Spleen (tissue), 11 donors: ENCODE data around the gene TRPT1. TPM values are rescaled to one million over a fixed set of nuclear protein-coding genes. Genes with fewer than 3 reads are reported as not detected.
A peak's percentile ranks its signal among the peaks of the same experiment; 100 is the strongest.

Experiments used
- DNase-seq: peaks from one replicate; pipeline ENCODE4 v3.0.0-alpha.2; 2020
- H3K27ac ChIP-seq, 8 donors: fragments of 200-600 bp; sonication (generic) in 7 of 8; 1 replicate in 4 of 8; 2 replicates in 4 of 8; pipeline versions ENCODE4 v1.5.0 to v1.8.0; 2016 to 2021; ENCODE audit warnings: inconsistent platforms in 4 of 8, mild to moderate bottlenecking in 4 of 8, moderate library complexity in 1 of 8
- H3K27me3 ChIP-seq, 7 donors: fragments of 200-600 bp; sonication (generic) in 6 of 7; replicated peaks in 1 of 7; 1 replicate in 4 of 7; 2 replicates in 3 of 7; pipeline versions ENCODE4 v1.5.0 to v1.8.0; 2016 to 2021; ENCODE audit warnings: inconsistent platforms in 3 of 7, mild to moderate bottlenecking in 1 of 7
- H3K36me3 ChIP-seq, 6 donors: fragments of 200-600 bp; sonication (generic) in 5 of 6; 1 replicate in 4 of 6; 2 replicates in 2 of 6; pipeline versions ENCODE4 v1.5.0 to v1.8.0; 2016 to 2021; ENCODE audit warnings: inconsistent platforms in 2 of 6
- H3K4me1 ChIP-seq, 6 donors: fragments of 200-600 bp; sonication (generic) in 5 of 6; 1 replicate in 3 of 6; 2 replicates in 3 of 6; pipeline versions ENCODE4 v1.5.0 to v1.8.0; 2016 to 2021; ENCODE audit warnings: inconsistent platforms in 3 of 6
- H3K4me3 ChIP-seq, 8 donors: fragments of 200-600 bp; sonication (generic) in 7 of 8; 1 replicate in 4 of 8; 2 replicates in 4 of 8; pipeline versions ENCODE4 v1.5.0 to v1.8.0; 2016 to 2021; ENCODE audit warnings: inconsistent platforms in 4 of 8, mild to moderate bottlenecking in 4 of 8, moderate library complexity in 2 of 8
- H3K9me3 ChIP-seq, 8 donors: fragments of 200-600 bp; sonication (generic) in 7 of 8; 1 replicate in 4 of 8; 2 replicates in 4 of 8; pipeline versions ENCODE4 v1.5.0 to v1.8.0; 2016 to 2021; ENCODE audit warnings: inconsistent platforms in 4 of 8
- CTCF ChIP-seq, 11 experiments: fragments of 200-600 bp in 7 of 11; fragments of 450-650 bp in 4 of 11; sonication (generic) in 4 of 11; IDR thresholded peaks in 8 of 11; conservative IDR thresholded peaks in 3 of 11; 1 replicate in 7 of 11; 2 replicates in 4 of 11; pipeline versions ENCODE4 v1.4.0 to v1.8.0; 2016 to 2021; ENCODE audit warnings: antibody characterized with exemption in 11 of 11, inconsistent platforms in 4 of 11, mild to moderate bottlenecking in 1 of 11
- POLR2A ChIP-seq, 3 donors: fragments of 450-650 bp; IDR thresholded peaks; one replicate each; pipeline ENCODE4 v1.5.1; 2017; ENCODE audit warnings: antibody characterized with exemption in 3 of 3, mild to moderate bottlenecking in 1 of 3
- POLR2AphosphoS5 ChIP-seq, 3 donors: sonication (generic); formaldehyde crosslinking; IDR thresholded peaks; one replicate each; pipeline ENCODE4 v1.5.1; 2017; ENCODE audit warnings: antibody characterized with exemption in 3 of 3
- WGBS, 5 donors: extraction: QIAGEN DNeasy Blood & Tissue Kit in 3 of 5; methylation state at CpG; one replicate each; pipeline versions ENCODE4 v1.1.5 to v1.1.7; 2013 to 2018; 5-methylcytosine and 5-hydroxymethylcytosine counted together
- intact Hi-C: fragments of 100-400 bp; cut with DNase I; formaldehyde crosslinking; loops from one replicate; pipeline ENCODE4 v1.15.0; 2023; ENCODE audit warnings: low total_unique reads
- polyA plus RNA-seq, 3 donors: library from polyadenylated mRNA; stranded (reverse); fragments of 200-250 nt; gene quantifications; one replicate each; pipeline ENCODE4 v1.2.1, GENCODE V29; 2013
- total RNA-seq, 7 donors: library from RNA; depleted of rRNA in 3 of 7; stranded (reverse); fragments of >200 nt in 3 of 7; fragmentation: NEBNext Ultra II Directional in 4 of 7; extraction: Animal tissue kit (Norgen Biotek cat#: 25700) in 4 of 7; gene quantifications; one replicate each; pipeline versions ENCODE4 v1.1.0 to v1.2.1, GENCODE V29; 2016 to 2021
- donor health status: healthy with polysubstance abuse.
- donor health status: DM: no; HTN: no; CAD: no; lungs with moderate emphysema.
- donor health status: DM: no; HTN: no; CAD: no.
- donor health status: Bipolar disorder and iron deficiency.
- donor health status: healthy.
- donor health status: DM: no; HTN: no; CAD: no.
- donor health status: DM: yes; HTN: yes; CAD: no.

TRPT1 gene
- total and polyA plus RNA-seq, 10 donors = 34.2 to 74.0 (median 46.4) TPM

GRCh38 chr11:64233913-64234586 lies 8.1 kb upstream of the TRPT1 start, which contains the start of gene VEGFB:
TSS of gene VEGFB (plus strand) at chr11:64234584. CDS start at chr11:64234834, 250 bp downstream.
- WGBS, 5 donors = 7 to 19% (median 12%) methylated on average over 19 to 60 of the region's 62 CpGs
- H3K27me3 ChIP-seq = no peaks in the 10 kb centered on the region
- H3K9me3 ChIP-seq = no peaks in the 10 kb centered on the region
- H3K36me3 ChIP-seq = peaks cover 0 to 33% (median 18%) of the 10 kb centered on the region in 6 donors
- intact Hi-C loops = no loop called here
- TF ChIP-seq CTCF (IDR thresholded peaks at IDR 0.05 in 8 of 11, conservative IDR thresholded peaks at IDR 0.05 in 3 of 11) = no peak
- TF ChIP-seq POLR2A (IDR thresholded peaks at IDR 0.05) = no peak
- TF ChIP-seq POLR2AphosphoS5 (IDR thresholded peaks at IDR 0.05) = peak; percentile 81 to 86 (median 81)
- H3K27ac ChIP-seq = peak within 1 kb of the TSS; percentile 72 to 93 (median 86)
- H3K4me1 ChIP-seq = peaks cover 38 to 91% (median 74%) of the 10 kb centered on the region in 6 donors
- peak within 1 kb of the TSS; percentile 67 to 96 (median 78) for H3K4me3 ChIP-seq
- DNase-seq = peak; percentile 94

GRCh38 chr11:64232967-64233315 lies 7.0 kb upstream of the TRPT1 start:
- WGBS, 5 donors = 89 to 96% (median 93%) methylated on average over 8 of the region's 8 CpGs
- intact Hi-C loops = no loop called here
- no peaks in the 10 kb centered on the region for H3K27me3 ChIP-seq
- TF ChIP-seq CTCF (IDR thresholded peaks at IDR 0.05 in 8 of 11, conservative IDR thresholded peaks at IDR 0.05 in 3 of 11) = no peak
- no peak for TF ChIP-seq POLR2A (IDR thresholded peaks at IDR 0.05)
- no peak for TF ChIP-seq POLR2AphosphoS5 (IDR thresholded peaks at IDR 0.05)
- no peaks in the 10 kb centered on the region for H3K9me3 ChIP-seq
- peak overlapping the region in 1 of 8 donors; percentile 97 for H3K27ac ChIP-seq
- H3K4me3 ChIP-seq = no peak overlapping the region
- H3K36me3 ChIP-seq = peaks cover 0 to 23% (median 7%) of the 10 kb centered on the region in 6 donors
- DNase-seq = no peak
- H3K4me1 ChIP-seq = peaks cover 40 to 91% (median 74%) of the 10 kb centered on the region in 6 donors

GRCh38 chr11:64232182-64232966 lies 6.4 kb upstream of the TRPT1 start:
- H3K27me3 ChIP-seq = no peaks in the 10 kb centered on the region
- H3K4me3 ChIP-seq = no peak overlapping the region
- intact Hi-C loops = no loop called here
- WGBS, 5 donors = 87 to 94% (median 92%) methylated on average over 8 to 15 of the region's 15 CpGs
- peak overlapping the region in 3 of 8 donors; percentile 38 to 97 (median 97) for H3K27ac ChIP-seq
- H3K4me1 ChIP-seq = peaks cover 46 to 91% (median 76%) of the 10 kb centered on the region in 6 donors
- TF ChIP-seq POLR2A (IDR thresholded peaks at IDR 0.05) = no peak
- TF ChIP-seq POLR2AphosphoS5 (IDR thresholded peaks at IDR 0.05) = no peak
- no peak for TF ChIP-seq CTCF (IDR thresholded peaks at IDR 0.05 in 8 of 11, conservative IDR thresholded peaks at IDR 0.05 in 3 of 11)
- peak; percentile 74 for DNase-seq
- H3K36me3 ChIP-seq = peaks cover 0 to 18% (median 2%) of the 10 kb centered on the region in 6 donors
- H3K9me3 ChIP-seq = no peaks in the 10 kb centered on the region

GRCh38 chr11:64231546-64231945 lies 5.6 kb upstream of the TRPT1 start:
- no peak for DNase-seq
- Histone ChIP-seq H3K9me3 (no peaks in the 10 kb centered on the region), H3K4me3 (peak overlapping the region in 3 of 8 donors; percentile 65 to 87 (median 75)), H3K36me3 (peaks cover 0 to 14% (median 0%) of the 10 kb centered on the region in 6 donors), H3K27ac (peak overlapping the region in 6 of 8 donors; percentile 15 to 98 (median 95)), H3K4me1 (peaks cover 53 to 94% (median 82%) of the 10 kb centered on the region in 6 donors), H3K27me3 (no peaks in the 10 kb centered on the region)
- TF ChIP-seq POLR2AphosphoS5 (IDR thresholded peaks at IDR 0.05) = no peak
- TF ChIP-seq CTCF (IDR thresholded peaks at IDR 0.05 in 8 of 11, conservative IDR thresholded peaks at IDR 0.05 in 3 of 11) = no peak
- TF ChIP-seq POLR2A (IDR thresholded peaks at IDR 0.05) = no peak
- intact Hi-C loops = no loop called here
- WGBS, 5 donors = 79 to 92% (median 87%) methylated on average over 6 to 7 of the region's 7 CpGs
